GOT3 (cell line): ENCODE results near the gene SLC9C2.
"Not testable (repeated sequence)": the region's sequence is repeated elsewhere in the genome, so short reads cannot be mapped to it uniquely, and the experiment has no call there.

ENCODE experiments used
- DNase-seq: peaks from one replicate; lab custom pipeline; 2025; ENCODE audit warnings: mixed read lengths; lab: John Stamatoyannopoulos, UW

SLC9C2 gene

DNA sequence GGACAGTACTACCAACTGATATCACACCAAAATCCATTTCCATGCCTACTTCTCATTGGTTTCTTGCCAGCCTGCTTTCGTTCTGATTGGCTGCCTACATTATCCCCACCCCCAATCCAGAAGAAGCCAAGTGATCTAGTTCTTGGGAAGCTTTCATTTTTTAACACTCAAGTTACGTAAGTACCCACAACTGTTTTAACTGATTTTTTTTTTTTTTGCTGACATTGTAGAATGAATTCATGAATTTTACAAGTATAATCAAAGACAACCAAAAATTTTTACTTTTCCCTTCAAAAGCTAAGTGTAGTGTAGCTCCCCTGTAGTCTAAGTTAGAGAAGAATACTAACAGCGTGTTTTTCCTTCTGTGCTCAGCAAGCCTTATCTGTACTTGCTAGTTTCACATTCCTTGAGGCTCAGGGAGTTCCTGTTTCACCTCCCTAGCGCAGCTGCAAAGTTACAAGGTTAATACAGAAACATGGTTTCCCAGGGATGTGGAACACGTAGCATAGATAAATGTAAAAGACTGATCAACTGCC lies at the start of gene SLC9C2:
SLC9C2 (minus strand) TSS at position 17 of the 536 bp plus-strand sequence. CDS start 1,296 bp downstream, outside the sequence.
- DNase-seq: no peak

DNA sequence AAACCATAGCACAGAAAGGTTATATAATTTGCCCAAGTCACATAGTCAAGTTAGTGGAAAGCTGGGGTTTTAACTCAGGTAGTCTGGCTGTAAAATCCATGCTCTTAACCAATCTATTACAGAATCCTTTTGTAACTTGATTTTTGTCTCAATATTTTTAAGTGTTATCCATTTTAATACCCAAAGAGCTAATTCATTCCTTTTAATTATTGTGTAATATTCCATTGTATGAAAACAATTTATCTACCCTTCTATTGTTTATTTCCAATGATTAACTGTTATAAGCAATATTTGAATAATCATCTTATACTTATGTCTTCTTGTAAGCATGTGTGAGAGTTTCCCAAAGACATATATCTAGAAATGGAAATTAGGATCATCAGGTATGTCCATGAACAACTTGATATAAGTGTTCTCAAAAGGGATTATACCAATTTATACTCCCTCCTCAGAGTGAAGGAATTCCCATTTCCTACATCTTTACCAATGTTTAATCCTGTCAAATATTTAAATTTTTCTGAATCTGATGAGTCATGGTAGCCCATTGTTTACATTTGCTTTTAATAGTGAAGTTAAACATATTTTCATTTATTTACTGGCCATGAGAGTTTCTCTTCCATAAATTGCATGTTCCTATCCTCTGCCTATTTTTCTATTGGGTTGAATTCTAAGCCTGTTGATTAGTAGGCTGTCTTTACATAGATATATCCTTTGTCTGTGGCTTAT lies 46.2 kb upstream of the SLC9C2 start:
- no peak for DNase-seq

DNA sequence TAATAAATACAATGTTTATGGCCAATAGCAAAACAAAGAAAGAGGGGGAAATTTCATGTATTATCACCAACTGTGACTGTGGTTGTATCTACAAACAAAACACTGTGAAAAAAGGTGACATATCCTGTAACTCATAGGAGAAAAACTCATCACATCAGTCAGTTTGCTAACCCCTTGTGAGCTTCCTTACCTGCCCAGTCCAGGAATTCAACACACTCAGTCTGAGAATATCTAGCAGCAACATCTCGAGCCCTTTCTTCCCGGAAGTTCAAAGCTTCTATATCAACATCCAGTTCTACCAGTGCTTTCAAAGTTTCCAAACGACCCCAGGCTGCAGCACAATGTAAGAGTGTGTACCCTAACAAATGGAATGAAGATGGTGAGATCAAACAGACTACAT lies 43.8 kb upstream of the SLC9C2 start:
- no peak for DNase-seq

GRCh38 chr1:173642450-173643139 lies 39.7 kb upstream of the SLC9C2 start:
- DNase-seq: not testable (repeated sequence)

DNA sequence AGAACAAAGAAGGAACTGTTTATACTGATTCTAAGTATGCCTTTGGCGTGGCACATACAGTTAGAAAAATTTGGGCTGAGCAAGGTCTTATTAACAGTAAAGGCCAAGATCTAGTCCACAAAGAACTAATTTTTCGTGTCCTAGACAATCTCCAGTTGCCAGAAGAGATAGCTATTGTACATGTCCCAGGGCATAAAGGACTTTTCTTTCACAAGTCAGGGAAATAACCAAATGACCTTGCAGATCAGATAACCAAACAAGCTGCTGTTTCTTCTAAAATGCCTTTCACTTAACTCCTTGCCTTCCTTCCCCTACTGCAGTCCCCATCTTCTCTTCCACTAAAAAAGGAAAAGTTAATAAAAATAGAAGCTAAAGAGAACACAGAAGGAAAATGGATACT lies 36.2 kb upstream of the SLC9C2 start:
- no peak for DNase-seq

DNA sequence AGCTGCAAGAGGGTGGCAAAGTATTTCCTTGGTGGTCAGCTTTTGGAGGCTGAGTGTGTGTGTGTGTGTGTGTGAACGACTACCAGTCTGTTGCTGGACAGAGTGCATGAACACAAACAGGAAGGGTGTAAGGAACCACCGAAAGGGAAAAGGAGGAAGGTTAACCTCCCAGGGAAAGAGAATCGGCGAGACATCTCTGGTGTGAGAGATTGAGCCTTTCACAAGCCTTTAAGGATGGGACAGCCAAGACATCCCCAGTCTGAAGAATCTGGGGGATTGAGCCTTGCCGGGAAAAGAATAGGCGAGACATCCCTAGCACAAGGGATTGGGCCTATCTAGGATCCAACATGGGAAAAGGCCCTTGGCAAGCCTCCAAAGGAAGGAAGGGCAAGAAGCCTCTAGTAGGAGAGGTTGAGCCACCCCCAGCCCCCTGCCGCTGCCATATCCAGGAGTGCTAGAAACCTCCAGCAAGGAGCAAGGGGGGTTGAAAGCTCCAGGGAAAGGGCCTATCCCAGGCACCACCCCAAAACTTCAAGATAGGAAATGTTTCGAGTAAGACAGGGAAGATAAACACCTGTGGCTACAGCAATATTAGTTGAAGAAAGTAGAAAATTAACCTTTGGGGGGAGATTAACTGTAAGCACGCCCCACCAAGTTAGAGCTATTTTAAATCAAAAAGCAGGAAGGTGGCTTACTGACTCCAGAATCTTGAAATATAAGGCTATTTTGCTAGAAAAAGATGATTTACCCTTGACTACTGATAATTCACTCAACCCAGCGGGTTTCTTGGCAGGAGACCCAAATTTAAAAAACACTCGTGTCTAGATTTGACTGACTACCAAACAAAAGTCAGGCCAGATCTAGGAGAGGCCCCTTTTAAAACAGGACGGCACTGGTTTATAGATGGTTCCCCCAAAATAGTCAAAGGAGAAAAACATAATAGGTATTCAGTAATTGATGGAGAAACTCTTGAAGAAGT lies 35.5 kb upstream of the SLC9C2 start:
- DNase-seq: no peak

- not testable (repeated sequence) for DNase-seq
Observed at GRCh38 chr1:173637236-173638042, 34.6 kb upstream of the SLC9C2 start.

GRCh38 chr1:173635116-173635515 lies 32.2 kb upstream of the SLC9C2 start, which contains the start of gene TEX50:
Gene TEX50, plus strand, starts transcription at chr1:173635338. Its CDS starts 184 bp downstream, at chr1:173635522.
- no peak for DNase-seq

DNA sequence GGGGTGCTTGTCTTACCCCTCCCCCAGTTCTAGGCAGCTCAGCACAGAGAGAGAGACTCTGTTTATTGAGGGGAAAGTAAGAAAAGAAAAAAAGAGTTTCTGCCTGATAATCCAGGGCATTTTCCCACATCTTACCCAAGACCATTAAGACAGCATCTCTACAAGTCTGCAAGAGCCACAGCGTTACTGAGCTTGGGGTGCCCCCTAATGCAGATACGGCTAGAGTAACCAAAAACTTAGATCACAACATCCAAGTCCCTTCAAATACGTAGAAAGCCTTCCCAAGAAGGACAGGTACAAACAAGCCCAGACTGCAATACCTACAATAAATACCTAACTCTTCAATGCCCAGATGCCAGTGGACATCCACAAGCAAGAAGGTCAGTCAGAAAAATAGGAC lies 26.0 kb upstream of the SLC9C2 start:
- DNase-seq: no peak

DNA sequence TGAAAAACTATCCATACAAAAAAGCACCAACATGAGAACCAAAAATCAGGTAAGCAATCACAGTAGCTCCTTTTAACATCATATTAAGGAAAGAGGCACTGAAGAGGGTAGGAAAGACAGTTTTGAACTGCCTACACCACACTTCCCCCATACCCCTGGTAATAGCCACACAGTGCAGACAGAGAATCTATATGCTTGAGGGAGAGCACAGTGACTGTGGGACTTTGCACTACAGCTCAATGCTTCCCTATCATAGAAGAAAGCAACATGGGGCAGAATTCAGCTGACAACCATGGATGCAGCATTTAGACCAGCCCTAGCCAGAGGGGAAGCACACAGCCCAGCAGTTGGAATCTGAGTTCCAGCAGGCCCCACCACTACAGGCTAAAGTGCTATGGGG lies 24.4 kb upstream of the SLC9C2 start:
- DNase-seq: no peak

DNA sequence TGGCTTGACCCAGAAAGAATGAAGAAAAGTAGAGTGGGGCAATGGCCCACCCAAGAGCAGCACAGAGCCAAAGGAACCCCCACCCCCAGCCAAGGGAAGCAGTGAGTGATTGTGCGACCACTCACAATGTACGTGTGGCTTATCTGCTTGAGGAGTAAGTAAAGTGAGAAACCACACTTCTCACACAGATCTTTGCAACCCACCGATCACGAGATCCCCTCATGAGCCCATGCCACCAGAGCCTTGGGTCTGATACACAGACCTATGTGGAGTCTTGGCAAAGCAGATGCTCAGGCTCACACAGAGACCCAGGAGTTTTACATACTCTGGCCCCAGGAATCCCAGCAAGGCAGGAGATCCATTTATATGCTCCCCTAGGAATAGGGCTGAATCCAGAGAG lies 14.0 kb upstream of the SLC9C2 start:
- no peak for DNase-seq

DNA sequence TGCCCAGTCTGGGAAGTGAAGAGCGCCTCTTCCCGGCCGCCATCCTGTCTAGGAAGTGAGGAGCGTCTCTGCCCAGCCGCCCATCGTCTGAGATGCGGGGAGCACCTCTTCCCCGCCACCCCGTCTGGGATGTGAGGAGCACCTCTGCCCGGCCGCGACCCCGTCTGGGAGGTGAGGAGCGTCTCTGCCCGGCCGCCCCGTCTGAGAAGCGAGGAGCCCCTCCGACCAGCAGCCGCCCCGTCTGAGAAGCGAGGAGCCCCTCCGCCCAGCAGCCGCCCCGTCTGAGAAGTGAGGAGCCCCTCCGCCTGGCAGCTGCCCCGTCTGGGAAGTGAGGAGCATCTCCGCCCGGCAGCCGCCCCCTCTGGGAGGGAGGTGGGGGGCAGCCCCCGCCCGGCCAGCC lies 10.2 kb upstream of the SLC9C2 start:
- DNase-seq: not testable (repeated sequence)

DNA sequence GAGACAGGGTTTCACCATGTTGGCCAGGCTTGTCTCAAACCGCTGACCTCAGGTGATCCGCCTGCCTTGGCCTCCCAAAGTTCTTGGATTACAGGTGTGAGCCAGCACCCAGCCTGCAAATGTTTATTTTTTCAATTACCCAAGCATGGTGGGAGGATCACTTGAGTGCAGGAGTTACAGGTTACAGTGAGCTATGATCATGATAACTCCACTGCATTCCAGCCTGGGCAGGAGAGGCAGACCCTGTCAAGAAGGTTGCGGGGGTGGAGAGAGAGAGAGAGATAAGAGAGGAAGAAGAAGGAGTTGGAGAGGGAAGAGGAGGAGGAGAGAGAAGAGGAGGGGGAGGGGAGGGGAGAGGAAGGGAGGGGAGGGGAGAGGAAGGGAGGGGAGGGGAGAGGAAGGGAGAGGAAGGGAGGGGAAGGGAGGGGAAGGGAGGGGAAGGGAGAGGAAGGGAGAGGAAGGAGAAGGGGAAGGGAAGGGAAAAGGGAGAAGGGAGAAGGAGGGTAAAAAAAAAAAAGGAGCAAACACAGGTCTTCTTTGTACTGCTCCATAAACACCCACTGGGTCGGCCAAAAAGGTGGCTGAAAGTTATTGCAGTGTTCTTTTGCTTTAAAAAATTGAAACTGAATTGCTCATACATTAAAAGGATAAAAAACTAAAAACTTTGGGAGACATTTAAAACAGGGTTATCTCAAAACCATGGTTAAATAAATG lies 5.8 kb upstream of the SLC9C2 start:
- DNase-seq: no peak

GRCh38 chr1:173601588-173601987 lies 1.3 kb downstream of the SLC9C2 start:
- DNase-seq: no peak

GRCh38 chr1:173596097-173596825 lies 6.6 kb downstream of the SLC9C2 start:
- DNase-seq: no peak

- not testable (repeated sequence) for DNase-seq
Observed at GRCh38 chr1:173591138-173591537, 11.7 kb downstream of the SLC9C2 start.

DNA sequence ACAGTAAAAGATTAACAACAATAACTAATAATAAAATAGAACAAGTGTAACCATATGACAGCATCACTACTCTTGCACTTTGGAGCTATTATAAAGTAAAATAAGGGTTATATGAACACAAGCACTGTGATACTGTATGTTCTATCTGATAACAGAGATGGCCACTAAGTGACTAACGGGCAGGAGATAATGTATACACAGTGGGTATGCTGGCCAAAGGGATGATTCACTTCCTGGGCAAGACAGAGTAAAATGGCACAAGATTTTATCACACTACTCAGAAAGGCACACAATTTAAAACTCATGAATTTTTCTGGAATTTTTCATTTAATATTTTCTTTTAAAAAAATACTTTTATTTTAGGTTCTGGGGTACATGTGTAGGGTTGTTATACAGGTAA lies 12.3 kb downstream of the SLC9C2 start:
- no peak for DNase-seq

DNA sequence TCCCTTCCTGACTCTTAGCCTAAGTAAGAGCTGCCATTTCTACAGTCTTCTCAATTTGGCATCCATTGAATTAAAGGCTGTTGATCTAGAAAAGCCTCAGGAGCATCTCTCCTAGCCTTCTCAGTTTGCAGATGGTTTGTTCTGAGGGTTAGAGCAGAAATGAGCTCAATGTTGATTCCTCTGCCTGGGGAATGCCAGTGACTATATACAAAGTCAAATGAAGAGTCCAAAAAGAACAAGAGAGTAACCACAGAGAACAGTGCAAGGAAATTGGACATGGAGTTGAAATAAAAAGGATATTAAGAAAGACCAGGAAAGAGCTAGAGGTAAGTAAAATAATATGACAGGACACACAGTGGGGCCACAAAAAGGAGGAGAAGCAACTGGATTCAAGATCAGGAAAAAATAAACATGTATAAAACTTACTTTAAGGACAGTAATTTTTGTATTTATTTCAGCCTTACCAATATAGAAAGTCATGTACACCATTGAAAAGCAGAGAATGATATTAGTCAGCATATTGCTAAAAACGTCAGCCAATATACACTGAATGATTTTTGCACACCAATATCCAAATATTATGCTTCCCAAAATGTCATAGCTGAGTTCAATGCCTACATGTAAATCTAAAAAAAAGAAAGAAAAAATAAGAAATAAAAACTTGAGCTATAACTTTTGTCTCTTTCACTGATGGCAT lies 21.3 kb downstream of the SLC9C2 start:
- DNase-seq: no peak

- DNase-seq: no peak
Observed at GRCh38 chr1:173580658-173581057, 22.2 kb downstream of the SLC9C2 start.
